Keratinocyte (primary cell): ENCODE results near the gene KEAP1. TPM values are rescaled to one million over a fixed set of nuclear protein-coding genes. Genes with fewer than 3 reads are reported as not detected.

Experiments
- DNase-seq: peaks from one replicate; pipeline ENCODE4 v3.0.0-alpha.2; 2011; ENCODE audit warnings: low read depth, missing footprints, low spot score
- FAIRE-seq: peaks from 2 replicates; lab custom pipeline; 2011; peaks lifted over from hg19 to GRCh38; lab: Jason Lieb, UNC
- H2AFZ ChIP-seq: 2 replicates; pipeline ENCODE4 v1.6.0; 2012; ENCODE audit warnings: low read length, control low read depth, inconsistent platforms; ENCODE audit not compliant: control insufficient read depth
- H3K27ac ChIP-seq: 2 replicates; pipeline ENCODE4 v1.5.1; 2011; ENCODE audit warnings: low read length; ENCODE audit not compliant: control insufficient read depth, insufficient read depth
- H3K27me3 ChIP-seq: 3 replicates; pipeline ENCODE4 v1.6.0; 2011; ENCODE audit warnings: low read length; ENCODE audit not compliant: control insufficient read depth, insufficient read depth; ENCODE audit errors: extremely low read depth
- H3K36me3 ChIP-seq, 2 experiments: 2 replicates in 1 of 2; 3 replicates in 1 of 2; pipeline ENCODE4 v1.5.1; 2011; ENCODE audit warnings: low read length in 2 of 2, mild to moderate bottlenecking in 1 of 2; ENCODE audit not compliant: control insufficient read depth in 2 of 2, insufficient read depth in 2 of 2; ENCODE audit errors: extremely low read depth in 1 of 2
- H3K4me1 ChIP-seq: 3 replicates; pipeline ENCODE4 v1.5.1; 2011; ENCODE audit warnings: low read length; ENCODE audit not compliant: control insufficient read depth, insufficient read depth; ENCODE audit errors: extremely low read depth
- H3K4me2 ChIP-seq: 3 replicates; pipeline ENCODE4 v1.6.0; 2011; ENCODE audit warnings: low read depth, low read length; ENCODE audit not compliant: control insufficient read depth, insufficient read depth; ENCODE audit errors: extremely low read depth
- H3K4me3 ChIP-seq, 3 experiments: fragments of 200-600 bp in 1 of 3; sonication (generic) in 1 of 3; 2 replicates in 2 of 3; 3 replicates in 1 of 3; pipeline ENCODE4 v1.5.1; 2011 to 2016; ENCODE audit warnings: low read length in 3 of 3, mild to moderate bottlenecking in 3 of 3, control low read depth in 2 of 3, inconsistent platforms in 1 of 3, low read depth in 1 of 3, mixed read lengths in 1 of 3, mixed run types in 1 of 3, moderate library complexity in 1 of 3; ENCODE audit not compliant: control insufficient read depth in 2 of 3, insufficient read depth in 2 of 3; ENCODE audit errors: extremely low read depth in 1 of 3
- H3K79me2 ChIP-seq: 2 replicates; pipeline ENCODE4 v1.6.0; 2012; ENCODE audit warnings: low read length; ENCODE audit not compliant: control insufficient read depth, insufficient read depth
- H3K9ac ChIP-seq: 3 replicates; pipeline ENCODE4 v1.6.0; 2011; ENCODE audit warnings: low read length; ENCODE audit not compliant: control insufficient read depth, insufficient read depth; ENCODE audit errors: extremely low read depth
- H3K9me1 ChIP-seq: 3 replicates; pipeline ENCODE4 v1.6.0; 2011; ENCODE audit warnings: low read length; ENCODE audit not compliant: control insufficient read depth, insufficient read depth; ENCODE audit errors: extremely low read depth
- H3K9me3 ChIP-seq: 2 replicates; pipeline ENCODE4 v1.5.1; 2012; ENCODE audit warnings: low read depth, low read length; ENCODE audit not compliant: control insufficient read depth
- H4K20me1 ChIP-seq: 3 replicates; pipeline ENCODE4 v1.6.0; 2011; ENCODE audit warnings: low read length; ENCODE audit not compliant: control insufficient read depth, insufficient read depth; ENCODE audit errors: extremely low read depth
- CTCF ChIP-seq, 3 experiments: IDR thresholded peaks in 1 of 3; conservative IDR thresholded peaks in 1 of 3; optimal IDR thresholded peaks in 1 of 3; 2 replicates in 2 of 3; 3 replicates in 1 of 3; pipeline versions ENCODE3 to v1.5.1; 2011; ENCODE audit warnings: low read length in 3 of 3, mild to moderate bottlenecking in 3 of 3, moderate library complexity in 2 of 3, control low read depth in 1 of 3, inconsistent platforms in 1 of 3; ENCODE audit not compliant: insufficient read depth in 2 of 3; ENCODE audit errors: extremely low read depth in 1 of 3
- EZH2 ChIP-seq: IDR thresholded peaks from one replicate; pipeline ENCODE4 v1.6.1; 2012; ENCODE audit warnings: inconsistent platforms, mild to moderate bottlenecking, low read length, moderate library complexity
- dilution Hi-C: fragments of 300-500 bp; cut with MboI; formaldehyde crosslinking; loops from one replicate; pipeline ENCODE4 v1.7.0; 2020; ENCODE audit warnings: low sequenced_read_pairs; ENCODE audit not compliant: extremely low pct_ligation_motif_present
- polyA plus RNA-seq, 5 experiments: library from polyadenylated mRNA; depleted of rRNA in 3 of 5; stranded (reverse) in 3 of 5; stranded (forward) in 1 of 5; unstranded in 1 of 5; fragments of >200 nt; gene quantifications; 1 replicate in 1 of 5; 2 replicates in 3 of 5; 3 replicates in 1 of 5; pipeline versions ENCODE4 v1.2.1 to v1.2.3, GENCODE V29; 2011 to 2012; ENCODE audit warnings: missing spikeins in 2 of 5, low read depth in 1 of 5, low replicate concordance in 1 of 5

Gene KEAP1
- polyA plus RNA-seq, 1 donor (not counting 4 experiments of a cell fraction or from before 2014, with no cell fraction given): 29.6 TPM

- peaks cover 31 to 38% of the 10 kb centered on the region in 2 experiments for H3K36me3 ChIP-seq
- no peak overlapping the region for H2AFZ ChIP-seq
- H4K20me1 ChIP-seq: peaks cover 10% of the 10 kb centered on the region
- no peak overlapping the region for H3K4me2 ChIP-seq
- no peaks in the 10 kb centered on the region for H3K27me3 ChIP-seq
- no peak for FAIRE-seq
- H3K4me3 ChIP-seq: no peak overlapping the region
- H3K9me1 ChIP-seq: no peaks in the 10 kb centered on the region
- H3K9me3 ChIP-seq: no peaks in the 10 kb centered on the region
- peaks cover 19% of the 10 kb centered on the region for H3K4me1 ChIP-seq
- no peak overlapping the region for H3K9ac ChIP-seq
- dilution Hi-C loops: no loop called here
- peaks cover 4% of the 10 kb centered on the region for H3K79me2 ChIP-seq
- TF ChIP-seq EZH2: no peak
- H3K27ac ChIP-seq: no peak overlapping the region
- DNase-seq: no peak
These were observed 46.6 kb upstream of the KEAP1 start for GRCh38 chr19:10549733-10550132.

- H3K9me1 ChIP-seq: no peaks in the 10 kb centered on the region
- H3K4me3 ChIP-seq: no peak overlapping the region
- TF ChIP-seq EZH2: no peak
- TF ChIP-seq CTCF (optimal IDR thresholded peaks at IDR 0.05 in 1 of 3, IDR thresholded peaks at IDR 0.05 in 1 of 3, conservative IDR thresholded peaks at IDR 0.05 in 1 of 3; ENCODE audit: extremely low read depth in 1 of 3, insufficient read depth in 2 of 3, low read length in 3 of 3): no peak
- H3K4me2 ChIP-seq: no peak overlapping the region
- H2AFZ ChIP-seq: no peak overlapping the region
- H3K9ac ChIP-seq: no peak overlapping the region
- peaks cover 30 to 37% of the 10 kb centered on the region in 2 experiments for H3K36me3 ChIP-seq
- DNase-seq (no peak), FAIRE-seq (no peak)
- peaks cover 10% of the 10 kb centered on the region for H4K20me1 ChIP-seq
- H3K27me3 ChIP-seq: no peaks in the 10 kb centered on the region
- dilution Hi-C loops: no loop called here
- no peaks in the 10 kb centered on the region for H3K9me3 ChIP-seq
- peaks cover 12% of the 10 kb centered on the region for H3K79me2 ChIP-seq
- H3K27ac ChIP-seq: no peak overlapping the region
- peaks cover 13% of the 10 kb centered on the region for H3K4me1 ChIP-seq
These were observed 45.7 kb upstream of the KEAP1 start for GRCh38 chr19:10548746-10549276.

GRCh38 chr19:10546817-10547216 lies 43.7 kb upstream of the KEAP1 start:
- H3K9ac ChIP-seq: no peak overlapping the region

More at GRCh38 chr19:10546817-10547216, 43.7 kb upstream of the KEAP1 start:
- Histone ChIP-seq H3K27me3 (no peaks in the 10 kb centered on the region), H3K4me1 (peaks cover 9% of the 10 kb centered on the region), H3K79me2 (peaks cover 10% of the 10 kb centered on the region), H3K9me1 (no peaks in the 10 kb centered on the region), H3K36me3 (peaks cover 16 to 17% of the 10 kb centered on the region in 2 experiments), H3K4me3 (no peak overlapping the region), H3K27ac (no peak overlapping the region), H3K4me2 (no peak overlapping the region), H3K9me3 (no peaks in the 10 kb centered on the region), H4K20me1 (no peaks in the 10 kb centered on the region), H2AFZ (no peak overlapping the region)
- no peak for FAIRE-seq
- DNase-seq: no peak
- no peak for TF ChIP-seq CTCF (optimal IDR thresholded peaks at IDR 0.05 in 1 of 3, IDR thresholded peaks at IDR 0.05 in 1 of 3, conservative IDR thresholded peaks at IDR 0.05 in 1 of 3; ENCODE audit: extremely low read depth in 1 of 3, insufficient read depth in 2 of 3, low read length in 3 of 3)
- TF ChIP-seq EZH2: no peak
- dilution Hi-C loops: no loop called here
